Neural progenitor cell (in vitro differentiated cells): ENCODE measurements around the gene ZNF26. TPM values are rescaled to one million over a fixed set of nuclear protein-coding genes. Genes with fewer than 3 reads are reported as not detected.
A peak's percentile ranks its signal among the peaks of the same experiment; 100 is the strongest.
"Not testable (repeated sequence)": the region's sequence is repeated elsewhere in the genome, so short reads cannot be mapped to it uniquely, and the experiment has no call there.

ENCODE experiments used
- DNase-seq: peaks from one replicate; pipeline ENCODE4 v3.0.0-alpha.2; 2016; ENCODE audit warnings: low spot score
- H2AFZ ChIP-seq: fragments of 200-600 bp; sonication (generic); replicated peaks from 2 replicates; pipeline ENCODE4 v1.6.1; 2016; ENCODE audit warnings: antibody characterized with exemption
- H3F3A ChIP-seq: fragments of 200-600 bp; sonication (generic); 2 replicates; pipeline ENCODE4 v1.6.1; 2016; ENCODE audit warnings: antibody characterized with exemption, low read depth
- H3K27ac ChIP-seq: fragments of 200-600 bp; sonication (generic); 2 replicates; pipeline ENCODE4 v1.5.1; 2016; ENCODE audit warnings: mild to moderate bottlenecking
- H3K27me3 ChIP-seq: fragments of 200-600 bp; sonication (generic); 2 replicates; pipeline ENCODE4 v1.6.1; 2016; ENCODE audit warnings: mild to moderate bottlenecking, moderate library complexity
- H3K36me3 ChIP-seq: fragments of 200-600 bp; sonication (generic); 2 replicates; pipeline ENCODE4 v1.5.1; 2016
- H3K4me1 ChIP-seq: fragments of 200-600 bp; sonication (generic); 2 replicates; pipeline ENCODE4 v1.6.1; 2016; ENCODE audit warnings: mixed run types
- H3K4me2 ChIP-seq: fragments of 200-600 bp; sonication (generic); 2 replicates; pipeline ENCODE4 v1.6.1; 2016
- H3K4me3 ChIP-seq: fragments of 200-600 bp; sonication (generic); 2 replicates; pipeline ENCODE4 v1.5.1; 2016
- H3K79me2 ChIP-seq: fragments of 200-600 bp; sonication (generic); 2 replicates; pipeline ENCODE4 v1.6.1; 2016; ENCODE audit warnings: low read depth
- H3K9ac ChIP-seq: fragments of 200-600 bp; sonication (generic); 2 replicates; pipeline ENCODE4 v1.6.1; 2016
- H3K9me3 ChIP-seq: fragments of 200-600 bp; sonication (generic); 2 replicates; pipeline ENCODE4 v1.5.1; 2016; ENCODE audit warnings: low read depth
- H4K20me1 ChIP-seq: fragments of 200-600 bp; sonication (generic); 2 replicates; pipeline ENCODE4 v1.6.1; 2016; ENCODE audit warnings: low read depth
- H3K27ac Mint-ChIP-seq: 3 replicates; pipeline ENCODE4 v1.8.0; 2021; ENCODE audit warnings: mixed read lengths
- H3K27me3 Mint-ChIP-seq: 2 replicates; pipeline ENCODE4 v1.8.0; 2022; ENCODE audit warnings: low read depth, mild to moderate bottlenecking, inconsistent platforms, moderate library complexity, mixed read lengths; ENCODE audit not compliant: insufficient read depth
- H3K36me3 Mint-ChIP-seq: 3 replicates; pipeline ENCODE4 v1.8.0; 2021; ENCODE audit warnings: mixed read lengths
- H3K4me1 Mint-ChIP-seq: 3 replicates; pipeline ENCODE4 v1.8.0; 2021; ENCODE audit warnings: mixed read lengths
- H3K4me3 Mint-ChIP-seq: 3 replicates; pipeline ENCODE4 v1.8.0; 2021; ENCODE audit warnings: mild to moderate bottlenecking, moderate library complexity, mixed read lengths
- H3K9me3 Mint-ChIP-seq: 3 replicates; pipeline ENCODE4 v1.8.0; 2020; ENCODE audit warnings: mixed read lengths
- CTCF ChIP-seq: fragments of 200-600 bp; sonication (generic); IDR thresholded peaks from 2 replicates; pipeline ENCODE4 v1.5.1; 2017; ENCODE audit warnings: antibody characterized with exemption, mild to moderate bottlenecking
- EZH2 ChIP-seq: fragments of 200-600 bp; sonication (generic); IDR thresholded peaks from 2 replicates; pipeline ENCODE4 v1.6.1; 2017; ENCODE audit warnings: antibody characterized with exemption, mild to moderate bottlenecking, moderate library complexity
- EZH2phosphoT487 ChIP-seq: fragments of 200-600 bp; sonication (generic); IDR thresholded peaks from 2 replicates; pipeline ENCODE4 v1.6.1; 2017; ENCODE audit warnings: antibody characterized with exemption
- total RNA-seq: library from RNA; depleted of rRNA; stranded (reverse); fragments of >200 nt; gene quantifications from 2 replicates; pipeline ENCODE4 v1.2.3, GENCODE V29; 2015; ENCODE audit warnings: low replicate concordance

The ZNF26 gene
- total RNA-seq, 1 donor from 2014 or later, result 13.6 TPM

- peaks cover 9% of the 10 kb centered on the region for H3K9me3 ChIP-seq
- H3K27ac ChIP-seq, result no peak overlapping the region
- no peak overlapping the region for H2AFZ ChIP-seq
- H3K36me3 ChIP-seq, result no peaks in the 10 kb centered on the region
- TF ChIP-seq EZH2 (no peak), CTCF (no peak), EZH2phosphoT487 (no peak)
- Mint-ChIP-seq H3K36me3 (peaks cover 21% of the 10 kb centered on the region), H3K4me3 (no peak overlapping the region), H3K27ac (no peak overlapping the region), H3K27me3 (peaks cover 9% of the 10 kb centered on the region), H3K9me3 (peaks cover 57% of the 10 kb centered on the region), H3K4me1 (no peaks in the 10 kb centered on the region)
- H3K9ac ChIP-seq, result no peak overlapping the region
- H3K4me2 ChIP-seq, result no peak overlapping the region
- H4K20me1 ChIP-seq, result no peaks in the 10 kb centered on the region
- no peaks in the 10 kb centered on the region for H3F3A ChIP-seq
- H3K27me3 ChIP-seq, result no peaks in the 10 kb centered on the region
- no peaks in the 10 kb centered on the region for H3K79me2 ChIP-seq
- H3K4me1 ChIP-seq, result no peaks in the 10 kb centered on the region
- DNase-seq, result no peak
- H3K4me3 ChIP-seq, result no peak overlapping the region
Observed at GRCh38 chr12:132967736-132968135, 18.4 kb upstream of the ZNF26 start.

- Histone ChIP-seq H3K36me3 (no peaks in the 10 kb centered on the region), H3F3A (no peaks in the 10 kb centered on the region), H3K9ac (no peak overlapping the region), H2AFZ (no peak overlapping the region), H3K27me3 (no peaks in the 10 kb centered on the region), H3K4me2 (no peak overlapping the region), H3K4me3 (no peak overlapping the region), H3K9me3 (peaks cover 18% of the 10 kb centered on the region), H3K4me1 (no peaks in the 10 kb centered on the region), H4K20me1 (no peaks in the 10 kb centered on the region), H3K79me2 (no peaks in the 10 kb centered on the region), H3K27ac (no peak overlapping the region)
- peaks cover 5% of the 10 kb centered on the region for H3K36me3 Mint-ChIP-seq
- H3K4me1 Mint-ChIP-seq, result no peaks in the 10 kb centered on the region
- H3K27me3 Mint-ChIP-seq, result peaks cover 7% of the 10 kb centered on the region
- H3K9me3 Mint-ChIP-seq, result peaks cover 58% of the 10 kb centered on the region
- no peak overlapping the region for H3K4me3 Mint-ChIP-seq
- no peak for DNase-seq
- TF ChIP-seq EZH2 (no peak), EZH2phosphoT487 (no peak), CTCF (no peak)
- H3K27ac Mint-ChIP-seq, result no peak overlapping the region
Observed at GRCh38 chr12:132972374-132972773, 13.8 kb upstream of the ZNF26 start.

- not testable (repeated sequence) for H2AFZ ChIP-seq, H3F3A ChIP-seq, H3K36me3 Mint-ChIP-seq, H3K27ac Mint-ChIP-seq, H3K27me3 ChIP-seq, H3K4me3 Mint-ChIP-seq, H3K9ac ChIP-seq, H3K27me3 Mint-ChIP-seq, H3K27ac ChIP-seq, H4K20me1 ChIP-seq, H3K4me1 ChIP-seq, H3K79me2 ChIP-seq, H3K4me2 ChIP-seq, H3K4me1 Mint-ChIP-seq, H3K4me3 ChIP-seq, H3K36me3 ChIP-seq
- peak; percentile 38 for TF ChIP-seq CTCF
- H3K9me3 ChIP-seq, result peaks cover 27% of the 10 kb centered on the region
- DNase-seq, result peak; percentile 28
- H3K9me3 Mint-ChIP-seq, result peaks cover 59% of the 10 kb centered on the region
Observed at GRCh38 chr12:132976870-132977269, 9.3 kb upstream of the ZNF26 start.

GRCh38 chr12:132986885-132987225 is 688 bp downstream of the ZNF26 start:
- Histone ChIP-seq H3K27me3 (no peaks in the 10 kb centered on the region), H3K4me2 (peak overlapping the region; percentile 83), H3K9me3 (peaks cover 10% of the 10 kb centered on the region), H3F3A (no peaks in the 10 kb centered on the region), H3K9ac (peak overlapping the region; percentile 72), H3K4me1 (peaks cover 3% of the 10 kb centered on the region), H4K20me1 (no peaks in the 10 kb centered on the region), H3K4me3 (peak overlapping the region; percentile 88), H3K36me3 (peaks cover 12% of the 10 kb centered on the region), H3K79me2 (peaks cover 56% of the 10 kb centered on the region), H3K27ac (no peak overlapping the region), H2AFZ (peak overlapping the region; percentile 99)
- H3K4me1 Mint-ChIP-seq, result peaks cover 6% of the 10 kb centered on the region
- H3K27me3 Mint-ChIP-seq, result peaks cover 7% of the 10 kb centered on the region
- TF ChIP-seq EZH2phosphoT487, result no peak
- no peak for TF ChIP-seq CTCF
- TF ChIP-seq EZH2, result no peak
- DNase-seq, result peak; percentile 11
- H3K27ac Mint-ChIP-seq, result no peak overlapping the region
- peaks cover 38% of the 10 kb centered on the region for H3K36me3 Mint-ChIP-seq
- H3K9me3 Mint-ChIP-seq, result peaks cover 66% of the 10 kb centered on the region
- peak overlapping the region; percentile 96 for H3K4me3 Mint-ChIP-seq
